ENCODE measurements around the gene SAT2.
A peak's percentile ranks its signal among the peaks of the same experiment; 100 is the strongest.
"Not testable (repeated sequence)": the region's sequence is repeated elsewhere in the genome, so short reads cannot be mapped to it uniquely, and the experiment has no call there.

SAT2 gene

GRCh38 chr17:7633093-7633492 is 5.5 kb upstream of the SAT2 start:
- DNase-seq = no peak

GRCh38 chr17:7632492-7632894 is 4.9 kb upstream of the SAT2 start:
- peak; percentile 40 for DNase-seq

GRCh38 chr17:7631398-7632380 is 4.1 kb upstream of the SAT2 start:
- DNase-seq = no peak

- no peak for DNase-seq
These were observed 2.4 kb upstream of the SAT2 start, which contains the start of gene SHBG for GRCh38 chr17:7629939-7630571. Gene SHBG (plus strand): TSS chr17:7630135. CDS start chr17:7630173, 38 bp downstream.

- DNase-seq = no peak
These were observed 718 bp downstream of the SAT2 start for GRCh38 chr17:7626956-7627249.

- DNase-seq = no peak
These were observed 1.3 kb downstream of the SAT2 start for GRCh38 chr17:7626307-7626706.

GRCh38 chr17:7625749-7626148 is 1.9 kb downstream of the SAT2 start:
- not testable (repeated sequence) for DNase-seq

- no peak for DNase-seq
These were observed 4.0 kb downstream of the SAT2 start for GRCh38 chr17:7623661-7624060.

- no peak for DNase-seq
These were observed 6.8 kb downstream of the SAT2 start for GRCh38 chr17:7620835-7621234.

GRCh38 chr17:7618608-7619007 is 9.0 kb downstream of the SAT2 start:
- no peak for DNase-seq

- no peak for DNase-seq
These were observed 12.3 kb downstream of the SAT2 start for GRCh38 chr17:7615265-7615747.

GRCh38 chr17:7614425-7615264 is 13.0 kb downstream of the SAT2 start, which contains the start of gene FXR2:
Gene FXR2 (minus strand): TSS chr17:7614897. CDS start chr17:7614532, 365 bp downstream.
- DNase-seq = peak; percentile 100

GRCh38 chr17:7613769-7614424 is 13.7 kb downstream of the SAT2 start:
- peak; percentile 71 for DNase-seq

GRCh38 chr17:7612294-7612640 is 15.4 kb downstream of the SAT2 start:
- DNase-seq = peak; percentile 54

GRCh38 chr17:7611635-7612293 is 15.9 kb downstream of the SAT2 start:
- DNase-seq = no peak

GRCh38 chr17:7610641-7611040 is 17.0 kb downstream of the SAT2 start:
- no peak for DNase-seq

GRCh38 chr17:7606280-7606679 is 21.3 kb downstream of the SAT2 start:
- no peak for DNase-seq

GRCh38 chr17:7597561-7597960 is 30.1 kb downstream of the SAT2 start:
- not testable (repeated sequence) for DNase-seq

GRCh38 chr17:7593296-7593695 is 34.3 kb downstream of the SAT2 start:
- no peak for DNase-seq

- no peak for DNase-seq
These were observed 35.1 kb downstream of the SAT2 start for GRCh38 chr17:7592422-7593021.

- no peak for DNase-seq
These were observed 36.0 kb downstream of the SAT2 start for GRCh38 chr17:7591596-7591995.
